ENCODE measurements around the gene MYBPHL.

Gene MYBPHL

GRCh38 chr1:109277434-109278204 is 29.2 kb downstream of the MYBPHL start:
- peak; percentile 49 for DNase-seq

GRCh38 chr1:109275706-109276345 is 31.0 kb downstream of the MYBPHL start:
- DNase-seq, result no peak

- DNase-seq, result peak; percentile 57
Observed at GRCh38 chr1:109274533-109275476, 32.0 kb downstream of the MYBPHL start.

- DNase-seq, result no peak
Observed at GRCh38 chr1:109273570-109274288, 33.1 kb downstream of the MYBPHL start.

- DNase-seq, result peak; percentile 43
Observed at GRCh38 chr1:109272831-109273547, 33.8 kb downstream of the MYBPHL start.

- no peak for DNase-seq
Observed at GRCh38 chr1:109272021-109272799, 34.6 kb downstream of the MYBPHL start.

- no peak for DNase-seq
Observed at GRCh38 chr1:109271458-109271857, 35.4 kb downstream of the MYBPHL start.

- DNase-seq, result no peak
Observed at GRCh38 chr1:109270623-109271317, 36.0 kb downstream of the MYBPHL start.

- no peak for DNase-seq
Observed at GRCh38 chr1:109269981-109270622, 36.7 kb downstream of the MYBPHL start.

GRCh38 chr1:109269212-109269980 is 37.4 kb downstream of the MYBPHL start:
- DNase-seq, result no peak

- DNase-seq, result no peak
Observed at GRCh38 chr1:109268431-109269211, 38.2 kb downstream of the MYBPHL start.

- DNase-seq, result no peak
Observed at GRCh38 chr1:109267743-109268300, 39.0 kb downstream of the MYBPHL start.

- peak; percentile 68 for DNase-seq
Observed at GRCh38 chr1:109266965-109267364, 39.8 kb downstream of the MYBPHL start.

- DNase-seq, result no peak
Observed at GRCh38 chr1:109265741-109266330, 41.0 kb downstream of the MYBPHL start.

GRCh38 chr1:109265016-109265415 is 41.8 kb downstream of the MYBPHL start:
- no peak for DNase-seq

- no peak for DNase-seq
Observed at GRCh38 chr1:109264379-109264755, 42.4 kb downstream of the MYBPHL start.

GRCh38 chr1:109263597-109264378 is 43.0 kb downstream of the MYBPHL start:
- peak; percentile 55 for DNase-seq
